ENCODE data around the gene ERN1. TPM values are rescaled to one million over a fixed set of nuclear protein-coding genes. Genes with fewer than 3 reads are reported as not detected.

Gene ERN1
- polyA plus RNA-seq, 4 donors: 2.2 to 11.3 (median 6.5) TPM

- Histone ChIP-seq H3K4me1 (ENCODE audit: control insufficient read depth in 3 of 3, insufficient read depth in 2 of 3, low read depth in 1 of 3, low read length in 2 of 3) (peaks cover 7 to 11% (median 8%) of the 10 kb centered on the region in 3 donors), H3K27me3 (ENCODE audit: control insufficient read depth in 3 of 3, insufficient read depth in 3 of 3, low read length in 3 of 3) (no peaks in the 10 kb centered on the region), H3K27ac (ENCODE audit: low read depth in 1 of 3, low read length in 2 of 3) (no peak overlapping the region), H3K36me3 (ENCODE audit: control insufficient read depth in 3 of 3, insufficient read depth in 2 of 3, low read depth in 1 of 3, low read length in 3 of 3) (peaks cover 0 to 8% (median 0%) of the 10 kb centered on the region in 3 donors), H3K9me3 (ENCODE audit: control insufficient read depth in 2 of 2, insufficient read depth in 1 of 2, low read depth in 1 of 2, low read length in 1 of 2) (no peaks in the 10 kb centered on the region), H3K4me3 (ENCODE audit: low read depth in 1 of 3, low read length in 3 of 3) (no peak overlapping the region)
- FAIRE-seq (no peak), DNase-seq (no peak)
- 91 to 92% (median 92%) methylated on average over 5 of the region's 5 CpGs for WGBS, 3 donors
These were observed 26.3 kb downstream of the ERN1 start for GRCh38 chr17:64103391-64104364.

DNA sequence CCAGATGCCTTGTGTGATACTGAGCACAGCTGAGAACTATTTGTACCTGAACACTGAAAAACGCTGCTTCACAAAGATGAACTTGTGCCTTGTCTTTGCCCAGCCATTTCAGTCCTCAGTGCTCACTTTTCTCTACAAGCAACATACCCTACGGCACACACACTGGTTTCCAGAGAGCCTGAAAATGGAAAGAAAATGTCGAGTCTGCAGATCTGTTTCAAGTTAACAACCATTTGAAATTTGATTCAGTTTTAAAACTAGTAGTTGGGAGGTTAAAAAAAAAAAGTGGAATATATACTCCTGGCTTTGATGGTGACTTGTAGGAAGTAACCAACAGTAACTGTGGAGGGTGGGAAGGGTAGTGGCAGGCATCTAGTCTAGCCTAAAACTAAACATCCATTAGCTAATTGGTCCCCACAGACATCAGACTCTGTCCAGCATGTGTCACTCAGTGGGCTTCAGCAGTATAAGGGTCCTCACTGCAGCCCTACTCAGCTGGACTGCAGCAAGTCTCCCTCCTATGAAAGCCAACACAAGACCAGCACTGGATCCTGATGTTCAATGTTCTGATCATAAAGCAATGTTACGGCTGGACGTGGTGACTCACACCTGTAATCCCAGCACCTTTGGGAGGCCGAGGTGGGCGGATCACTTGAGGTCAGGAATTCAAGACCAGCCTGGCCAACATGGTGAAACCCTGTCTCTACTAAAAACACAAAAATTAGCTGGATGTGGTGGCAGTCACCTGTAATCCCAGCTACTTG is 27.1 kb downstream of the ERN1 start:
- H3K4me1 ChIP-seq (ENCODE audit: control insufficient read depth in 3 of 3, insufficient read depth in 2 of 3, low read depth in 1 of 3, low read length in 2 of 3): peaks cover 7 to 12% (median 11%) of the 10 kb centered on the region in 3 donors
- WGBS, 3 donors: 87 to 91% (median 91%) methylated on average over 7 of the region's 7 CpGs
- peaks cover 0 to 11% (median 0%) of the 10 kb centered on the region in 3 donors for H3K36me3 ChIP-seq (ENCODE audit: control insufficient read depth in 3 of 3, insufficient read depth in 2 of 3, low read depth in 1 of 3, low read length in 3 of 3)
- H3K4me3 ChIP-seq (ENCODE audit: low read depth in 1 of 3, low read length in 3 of 3): no peak overlapping the region
- no peaks in the 10 kb centered on the region for H3K9me3 ChIP-seq (ENCODE audit: control insufficient read depth in 2 of 2, insufficient read depth in 1 of 2, low read depth in 1 of 2, low read length in 1 of 2)
- no peak for FAIRE-seq
- H3K27me3 ChIP-seq (ENCODE audit: control insufficient read depth in 3 of 3, insufficient read depth in 3 of 3, low read length in 3 of 3): no peaks in the 10 kb centered on the region
- no peak for DNase-seq
- H3K27ac ChIP-seq (ENCODE audit: low read depth in 1 of 3, low read length in 2 of 3): no peak overlapping the region

DNA sequence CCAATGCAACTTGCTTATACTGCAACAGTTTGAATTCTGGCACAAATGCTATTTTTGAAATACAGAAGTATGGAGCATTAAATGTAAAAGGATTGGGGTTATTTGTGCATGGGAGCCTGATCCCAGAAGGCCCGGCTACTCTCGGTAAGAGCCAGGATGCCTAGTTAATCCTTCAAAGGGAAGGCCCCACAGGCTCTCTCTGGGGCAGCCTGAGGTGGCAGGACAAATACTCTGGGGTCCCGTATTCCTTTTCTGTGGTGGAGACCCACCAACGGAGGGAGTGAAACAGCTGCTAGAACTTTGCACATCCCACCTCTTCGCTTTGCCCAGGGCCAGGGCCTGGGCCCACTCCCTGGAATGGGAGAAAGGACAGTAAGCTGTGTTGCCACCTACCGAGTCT is 30.4 kb downstream of the ERN1 start:
- Histone ChIP-seq H3K4me3 (ENCODE audit: low read depth in 1 of 3, low read length in 3 of 3) (no peak overlapping the region), H3K4me1 (ENCODE audit: control insufficient read depth in 3 of 3, insufficient read depth in 2 of 3, low read depth in 1 of 3, low read length in 2 of 3) (peaks cover 0 to 12% (median 11%) of the 10 kb centered on the region in 3 donors), H3K36me3 (ENCODE audit: control insufficient read depth in 3 of 3, insufficient read depth in 2 of 3, low read depth in 1 of 3, low read length in 3 of 3) (peaks cover 0 to 24% (median 4%) of the 10 kb centered on the region in 3 donors), H3K27me3 (ENCODE audit: control insufficient read depth in 3 of 3, insufficient read depth in 3 of 3, low read length in 3 of 3) (no peaks in the 10 kb centered on the region), H3K27ac (ENCODE audit: low read depth in 1 of 3, low read length in 2 of 3) (peak overlapping the region in 1 of 3 donors; percentile 2), H3K9me3 (ENCODE audit: control insufficient read depth in 2 of 2, insufficient read depth in 1 of 2, low read depth in 1 of 2, low read length in 1 of 2) (no peaks in the 10 kb centered on the region)
- WGBS, 3 donors: 63 to 81% (median 78%) methylated on average over 6 of the region's 6 CpGs
- DNase-seq (no peak), FAIRE-seq (no peak)

- no peak for FAIRE-seq
- H3K27ac ChIP-seq (ENCODE audit: low read depth in 1 of 3, low read length in 2 of 3): peak overlapping the region in 1 of 3 donors; percentile 10
These were observed 32.6 kb downstream of the ERN1 start for GRCh38 chr17:64097196-64097936.

GRCh38 chr17:64096037-64096436 is 33.9 kb downstream of the ERN1 start:
- Histone ChIP-seq H3K9me3 (ENCODE audit: control insufficient read depth in 2 of 2, insufficient read depth in 1 of 2, low read depth in 1 of 2, low read length in 1 of 2) (no peaks in the 10 kb centered on the region), H3K4me1 (ENCODE audit: control insufficient read depth in 3 of 3, insufficient read depth in 2 of 3, low read depth in 1 of 3, low read length in 2 of 3) (peaks cover 0 to 15% (median 9%) of the 10 kb centered on the region in 3 donors), H3K27ac (ENCODE audit: low read depth in 1 of 3, low read length in 2 of 3) (peak overlapping the region in 1 of 3 donors; percentile 83), H3K27me3 (ENCODE audit: control insufficient read depth in 3 of 3, insufficient read depth in 3 of 3, low read length in 3 of 3) (no peaks in the 10 kb centered on the region), H3K36me3 (ENCODE audit: control insufficient read depth in 3 of 3, insufficient read depth in 2 of 3, low read depth in 1 of 3, low read length in 3 of 3) (peaks cover 0 to 34% (median 4%) of the 10 kb centered on the region in 3 donors), H3K4me3 (ENCODE audit: low read depth in 1 of 3, low read length in 3 of 3) (no peak overlapping the region)
- WGBS, 3 donors: 91 to 97% (median 96%) methylated on average over 3 of the region's 3 CpGs
- FAIRE-seq: no peak
- DNase-seq: no peak

More at GRCh38 chr17:64097196-64097936, 32.6 kb downstream of the ERN1 start:
- H3K36me3 ChIP-seq (ENCODE audit: control insufficient read depth in 3 of 3, insufficient read depth in 2 of 3, low read depth in 1 of 3, low read length in 3 of 3): peaks cover 0 to 32% (median 4%) of the 10 kb centered on the region in 3 donors
- no peak overlapping the region for H3K4me3 ChIP-seq (ENCODE audit: low read depth in 1 of 3, low read length in 3 of 3)
- peaks cover 0 to 15% (median 9%) of the 10 kb centered on the region in 3 donors for H3K4me1 ChIP-seq (ENCODE audit: control insufficient read depth in 3 of 3, insufficient read depth in 2 of 3, low read depth in 1 of 3, low read length in 2 of 3)
- 59 to 67% (median 60%) methylated on average over 8 of the region's 8 CpGs for WGBS, 3 donors
- no peak for DNase-seq
- no peaks in the 10 kb centered on the region for H3K9me3 ChIP-seq (ENCODE audit: control insufficient read depth in 2 of 2, insufficient read depth in 1 of 2, low read depth in 1 of 2, low read length in 1 of 2)
- no peaks in the 10 kb centered on the region for H3K27me3 ChIP-seq (ENCODE audit: control insufficient read depth in 3 of 3, insufficient read depth in 3 of 3, low read length in 3 of 3)

DNA sequence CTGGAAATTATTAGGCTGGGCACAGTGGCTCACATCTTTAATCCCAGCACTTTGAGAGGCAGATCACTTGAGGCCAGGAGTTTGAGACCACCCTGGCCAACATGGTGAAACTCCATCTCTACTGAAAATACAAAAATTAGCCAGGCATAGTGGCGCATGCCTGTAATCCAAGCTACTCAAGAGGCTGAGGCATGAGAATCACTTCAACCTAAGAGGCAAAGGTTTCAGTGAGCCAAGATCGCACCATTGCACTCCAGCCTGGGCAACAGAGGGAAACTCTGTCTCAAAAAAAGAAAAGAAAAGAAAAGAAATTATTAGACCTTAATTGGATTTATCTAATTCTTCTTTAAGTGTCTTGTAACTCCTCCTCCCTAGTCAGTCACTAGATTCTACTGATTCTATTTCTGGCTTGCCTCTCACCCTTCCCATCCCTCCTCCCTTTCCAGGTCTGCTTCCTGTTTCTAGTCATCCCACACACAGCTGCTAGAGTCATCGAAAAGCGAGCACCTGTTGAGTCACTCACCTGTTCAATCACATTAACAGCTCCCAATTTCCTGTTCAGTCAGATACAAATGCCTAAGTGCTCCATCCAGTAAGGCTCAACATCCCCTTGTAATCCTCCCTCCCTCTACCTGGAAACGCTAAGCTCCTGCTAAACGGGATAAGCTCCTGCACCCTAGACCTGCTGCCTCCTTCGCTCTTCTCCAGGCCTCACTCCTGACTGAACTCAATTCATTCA is 34.6 kb downstream of the ERN1 start:
- DNase-seq (peak in 1 of 2 donors; percentile 81), FAIRE-seq (no peak)

GRCh38 chr17:64094412-64094811 is 35.5 kb downstream of the ERN1 start:
- Histone ChIP-seq H3K4me3 (ENCODE audit: low read depth in 1 of 3, low read length in 3 of 3) (no peak overlapping the region), H3K27ac (ENCODE audit: low read depth in 1 of 3, low read length in 2 of 3) (no peak overlapping the region), H3K4me1 (ENCODE audit: control insufficient read depth in 3 of 3, insufficient read depth in 2 of 3, low read depth in 1 of 3, low read length in 2 of 3) (peaks cover 0 to 15% (median 3%) of the 10 kb centered on the region in 3 donors), H3K36me3 (ENCODE audit: control insufficient read depth in 3 of 3, insufficient read depth in 2 of 3, low read depth in 1 of 3, low read length in 3 of 3) (peaks cover 0 to 33% (median 4%) of the 10 kb centered on the region in 3 donors), H3K9me3 (ENCODE audit: control insufficient read depth in 2 of 2, insufficient read depth in 1 of 2, low read depth in 1 of 2, low read length in 1 of 2) (no peaks in the 10 kb centered on the region), H3K27me3 (ENCODE audit: control insufficient read depth in 3 of 3, insufficient read depth in 3 of 3, low read length in 3 of 3) (no peaks in the 10 kb centered on the region)
- FAIRE-seq: no peak
- DNase-seq: peak in 1 of 2 donors; percentile 67
- 55 to 70% (median 65%) methylated on average over 7 of the region's 7 CpGs for WGBS, 3 donors

More for the DNA sequence above, 34.6 kb downstream of the ERN1 start:
- Histone ChIP-seq H3K36me3 (ENCODE audit: control insufficient read depth in 3 of 3, insufficient read depth in 2 of 3, low read depth in 1 of 3, low read length in 3 of 3) (peaks cover 0 to 33% (median 4%) of the 10 kb centered on the region in 3 donors), H3K4me1 (ENCODE audit: control insufficient read depth in 3 of 3, insufficient read depth in 2 of 3, low read depth in 1 of 3, low read length in 2 of 3) (peaks cover 0 to 15% (median 9%) of the 10 kb centered on the region in 3 donors), H3K27ac (ENCODE audit: low read depth in 1 of 3, low read length in 2 of 3) (peak overlapping the region in 1 of 3 donors; percentile 83), H3K27me3 (ENCODE audit: control insufficient read depth in 3 of 3, insufficient read depth in 3 of 3, low read length in 3 of 3) (no peaks in the 10 kb centered on the region), H3K4me3 (ENCODE audit: low read depth in 1 of 3, low read length in 3 of 3) (no peak overlapping the region), H3K9me3 (ENCODE audit: control insufficient read depth in 2 of 2, insufficient read depth in 1 of 2, low read depth in 1 of 2, low read length in 1 of 2) (no peaks in the 10 kb centered on the region)
- WGBS, 3 donors: 53 to 70% (median 57%) methylated on average over 7 of the region's 7 CpGs
